ENCODE measurements around the gene ZBTB26.
"Not testable (repeated sequence)": the region's sequence is repeated elsewhere in the genome, so short reads cannot be mapped to it uniquely, and the experiment has no call there.

The ZBTB26 gene

DNA sequence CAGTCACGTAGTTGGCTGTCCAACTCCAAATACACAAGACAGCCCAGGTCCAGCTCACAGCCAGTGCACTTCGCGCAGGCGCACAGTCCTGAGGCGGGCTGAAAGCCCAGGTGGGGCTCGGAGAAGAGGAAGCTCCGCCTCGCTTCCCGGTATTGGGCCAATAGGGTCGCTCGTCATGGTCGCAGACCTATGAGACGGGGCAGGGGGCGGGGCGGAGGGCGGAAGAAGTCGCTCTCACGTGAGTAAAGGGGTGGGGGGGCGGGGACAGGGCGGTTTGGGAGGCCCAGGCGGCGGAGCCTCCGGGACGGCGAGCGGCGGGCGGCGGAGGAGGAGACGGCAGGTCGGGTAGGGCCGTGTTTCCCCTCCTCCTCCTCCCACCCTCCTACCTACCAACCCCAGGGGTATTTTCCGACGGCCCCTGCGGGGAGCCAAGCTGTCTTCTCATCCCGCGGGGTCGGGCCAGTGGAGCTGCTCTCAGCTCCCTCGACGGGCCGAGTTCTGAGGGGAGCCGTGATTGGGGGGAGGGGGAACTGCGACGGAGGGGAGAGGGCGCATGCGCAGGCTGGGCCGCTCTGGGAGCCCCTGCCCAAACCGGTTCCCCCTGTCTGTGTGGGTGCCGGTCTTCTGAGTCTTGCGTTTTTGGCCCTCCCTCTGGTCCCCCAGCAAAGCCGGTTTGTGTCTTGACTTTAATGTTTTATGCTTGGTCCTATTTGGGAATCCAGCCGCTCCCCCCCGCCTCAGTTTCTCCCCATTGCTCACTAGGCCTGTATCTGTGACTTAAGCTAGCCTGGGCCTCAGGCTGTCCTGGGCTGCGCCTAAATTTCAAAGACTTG is 9.7 kb upstream of the ZBTB26 start, which contains the start of gene RABGAP1:
Gene RABGAP1 (plus strand): TSS at position 272 of the 833 bp plus-strand sequence. CDS start 16,040 bp downstream, outside the sequence.
- Mint-ChIP-seq H3K36me3 (ENCODE audit: low read depth) (peaks cover 57% of the 10 kb centered on the region), H3K27me3 (no peaks in the 10 kb centered on the region), H3K27ac (peak within 1 kb of the TSS; percentile 93), H3K4me1 (ENCODE audit: low read depth) (peaks cover 40% of the 10 kb centered on the region), H3K4me3 (peak within 1 kb of the TSS; percentile 98), H3K9me3 (no peaks in the 10 kb centered on the region)
- DNase-seq, result peak; percentile 97

- Mint-ChIP-seq H3K9me3 (no peaks in the 10 kb centered on the region), H3K27me3 (no peaks in the 10 kb centered on the region), H3K4me3 (peak overlapping the region; percentile 98), H3K36me3 (ENCODE audit: low read depth) (peaks cover 57% of the 10 kb centered on the region), H3K4me1 (ENCODE audit: low read depth) (peaks cover 35% of the 10 kb centered on the region), H3K27ac (peak overlapping the region; percentile 86)
- no peak for DNase-seq
Measured at GRCh38 chr9:122940454-122940748, 9.1 kb upstream of the ZBTB26 start.

DNA sequence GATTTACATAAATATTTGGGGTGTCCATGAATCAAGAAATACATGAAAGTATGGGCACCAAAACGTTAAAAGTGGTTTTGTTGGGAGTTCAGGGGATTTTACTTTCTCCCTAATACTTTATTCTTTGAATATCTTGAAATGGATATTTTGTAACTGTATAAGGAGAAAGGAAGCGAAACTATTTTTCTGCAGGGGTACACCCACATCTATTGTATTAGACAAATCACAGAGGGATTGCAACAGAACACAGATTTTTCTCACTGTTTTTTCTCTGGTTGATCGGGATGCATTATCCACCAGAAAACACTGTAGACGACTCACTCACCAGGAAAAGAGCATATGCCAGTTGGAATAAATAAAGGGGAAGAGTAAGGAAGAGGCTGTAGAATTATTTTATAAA is 8.3 kb upstream of the ZBTB26 start:
- Mint-ChIP-seq H3K27ac (peak overlapping the region; percentile 47), H3K9me3 (no peaks in the 10 kb centered on the region), H3K27me3 (no peaks in the 10 kb centered on the region), H3K4me3 (no peak overlapping the region), H3K36me3 (ENCODE audit: low read depth) (peaks cover 54% of the 10 kb centered on the region), H3K4me1 (ENCODE audit: low read depth) (peaks cover 33% of the 10 kb centered on the region)
- DNase-seq, result no peak

- H3K36me3 Mint-ChIP-seq (ENCODE audit: low read depth), result peaks cover 59% of the 10 kb centered on the region
- H3K4me1 Mint-ChIP-seq (ENCODE audit: low read depth), result peaks cover 26% of the 10 kb centered on the region
- no peak overlapping the region for H3K4me3 Mint-ChIP-seq
- no peaks in the 10 kb centered on the region for H3K27me3 Mint-ChIP-seq
- no peak for DNase-seq
- no peaks in the 10 kb centered on the region for H3K9me3 Mint-ChIP-seq
- no peak overlapping the region for H3K27ac Mint-ChIP-seq
Measured at GRCh38 chr9:122936883-122937282, 5.6 kb upstream of the ZBTB26 start.

DNA sequence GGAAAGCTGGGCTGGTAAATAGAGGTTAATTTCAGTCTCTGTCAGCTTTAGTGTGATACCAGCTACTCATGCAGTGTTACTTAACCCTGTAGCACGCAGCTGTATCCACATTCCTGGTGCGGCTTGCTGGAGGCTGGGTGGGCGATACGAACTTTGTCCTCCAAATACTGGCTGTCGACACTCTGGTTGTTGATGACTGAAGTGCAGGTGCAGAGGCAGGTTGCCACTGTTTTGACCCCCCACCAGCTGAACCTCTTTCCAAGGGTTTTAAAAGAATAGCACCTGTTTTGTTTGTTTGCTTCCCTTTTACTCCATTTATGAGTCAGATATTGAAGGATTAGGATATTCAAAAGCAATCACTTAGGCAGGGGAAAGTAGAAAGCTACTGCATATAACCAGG is 5.2 kb upstream of the ZBTB26 start:
- Mint-ChIP-seq H3K4me3 (no peak overlapping the region), H3K27me3 (no peaks in the 10 kb centered on the region), H3K27ac (no peak overlapping the region), H3K36me3 (ENCODE audit: low read depth) (peaks cover 60% of the 10 kb centered on the region), H3K4me1 (ENCODE audit: low read depth) (peaks cover 22% of the 10 kb centered on the region), H3K9me3 (no peaks in the 10 kb centered on the region)
- no peak for DNase-seq

DNA sequence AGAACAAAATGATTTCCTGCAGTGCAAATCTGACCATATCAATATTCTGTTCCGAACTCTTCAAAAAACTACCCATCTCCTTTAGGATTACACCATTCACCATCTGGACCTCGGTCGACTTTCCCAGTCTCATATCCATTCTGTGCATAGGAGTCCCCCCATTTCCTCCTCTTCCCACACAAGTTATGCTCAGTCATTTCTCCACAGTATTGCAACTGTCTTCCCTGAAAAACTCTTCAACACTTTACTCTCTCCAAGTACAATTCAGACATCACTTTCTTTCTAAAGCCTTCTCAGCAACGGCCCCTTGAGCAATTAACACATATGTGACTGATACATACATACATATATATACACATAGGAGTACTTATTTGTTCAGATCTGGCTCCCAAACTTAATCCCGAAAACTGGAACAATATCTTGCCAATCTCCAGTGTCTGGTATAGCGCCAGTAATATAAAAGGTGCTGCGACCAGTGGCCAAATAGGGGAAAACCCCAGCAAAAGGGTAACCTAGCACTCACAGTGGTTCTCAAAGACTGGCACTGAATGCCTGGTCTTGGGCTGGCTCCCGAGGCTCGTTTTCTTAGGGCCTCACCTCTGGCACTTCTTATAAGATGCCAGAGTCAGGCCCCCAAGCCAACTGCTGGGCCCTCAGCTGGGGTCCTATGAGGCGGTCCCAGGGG is 629 bp downstream of the ZBTB26 start:
- Mint-ChIP-seq H3K4me1 (ENCODE audit: low read depth) (peaks cover 12% of the 10 kb centered on the region), H3K4me3 (no peak overlapping the region), H3K9me3 (no peaks in the 10 kb centered on the region), H3K27ac (no peak overlapping the region), H3K36me3 (ENCODE audit: low read depth) (peaks cover 21% of the 10 kb centered on the region), H3K27me3 (no peaks in the 10 kb centered on the region)
- no peak for DNase-seq

GRCh38 chr9:122929796-122930354 is 1.4 kb downstream of the ZBTB26 start:
- peaks cover 18% of the 10 kb centered on the region for H3K36me3 Mint-ChIP-seq (ENCODE audit: low read depth)
- H3K4me3 Mint-ChIP-seq, result no peak overlapping the region
- DNase-seq, result no peak
- H3K9me3 Mint-ChIP-seq, result no peaks in the 10 kb centered on the region
- H3K27me3 Mint-ChIP-seq, result no peaks in the 10 kb centered on the region
- peaks cover 10% of the 10 kb centered on the region for H3K4me1 Mint-ChIP-seq (ENCODE audit: low read depth)
- no peak overlapping the region for H3K27ac Mint-ChIP-seq

GRCh38 chr9:122923947-122924346 is 7.4 kb downstream of the ZBTB26 start:
- no peak for DNase-seq
- Mint-ChIP-seq H3K27ac (peak overlapping the region; percentile 3), H3K4me3 (no peak overlapping the region), H3K9me3 (no peaks in the 10 kb centered on the region), H3K27me3 (no peaks in the 10 kb centered on the region), H3K36me3 (ENCODE audit: low read depth) (peaks cover 41% of the 10 kb centered on the region), H3K4me1 (ENCODE audit: low read depth) (peaks cover 4% of the 10 kb centered on the region)

- DNase-seq, result no peak
- no peaks in the 10 kb centered on the region for H3K27me3 Mint-ChIP-seq
- peaks cover 4% of the 10 kb centered on the region for H3K4me1 Mint-ChIP-seq (ENCODE audit: low read depth)
- H3K4me3 Mint-ChIP-seq, result no peak overlapping the region
- H3K27ac Mint-ChIP-seq, result no peak overlapping the region
- H3K9me3 Mint-ChIP-seq, result no peaks in the 10 kb centered on the region
- H3K36me3 Mint-ChIP-seq (ENCODE audit: low read depth), result peaks cover 51% of the 10 kb centered on the region
Measured at GRCh38 chr9:122922713-122923112, 8.6 kb downstream of the ZBTB26 start.

DNA sequence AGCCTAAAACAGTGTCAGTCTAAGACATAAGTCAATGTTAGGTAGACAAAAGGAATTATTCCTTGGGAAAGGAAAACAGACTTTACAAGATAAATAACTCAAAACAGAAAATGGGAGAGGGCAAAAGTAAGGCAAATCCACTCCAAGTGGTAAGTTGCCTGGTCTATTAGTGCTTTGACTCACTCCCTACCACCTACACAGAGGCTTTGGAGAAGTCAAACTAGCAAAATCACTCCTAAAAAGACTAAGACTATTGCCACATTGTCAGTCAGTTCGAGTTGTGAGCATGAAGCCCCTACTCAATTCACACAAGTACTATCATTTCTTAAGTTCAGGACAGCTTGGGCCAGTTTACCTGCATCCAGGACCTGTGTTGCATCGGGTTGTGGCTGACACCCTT is 13.0 kb downstream of the ZBTB26 start:
- Mint-ChIP-seq H3K36me3 (ENCODE audit: low read depth) (peaks cover 48% of the 10 kb centered on the region), H3K4me3 (no peak overlapping the region), H3K9me3 (no peaks in the 10 kb centered on the region), H3K27ac (no peak overlapping the region), H3K27me3 (no peaks in the 10 kb centered on the region), H3K4me1 (ENCODE audit: low read depth) (peaks cover 5% of the 10 kb centered on the region)
- no peak for DNase-seq

- Mint-ChIP-seq H3K4me3 (peak within 1 kb of the TSS; percentile 98), H3K27ac (peak within 1 kb of the TSS; percentile 99), H3K27me3 (no peaks in the 10 kb centered on the region), H3K9me3 (no peaks in the 10 kb centered on the region), H3K36me3 (ENCODE audit: low read depth) (peaks cover 54% of the 10 kb centered on the region), H3K4me1 (ENCODE audit: low read depth) (peaks cover 37% of the 10 kb centered on the region)
- DNase-seq, result peak; percentile 82
Measured at GRCh38 chr9:122912964-122913673, 18.2 kb downstream of the ZBTB26 start, which contains the start of gene ZBTB6. Gene ZBTB6 (minus strand): TSS chr9:122913323. CDS start chr9:122912072, 1,251 bp downstream.

DNA sequence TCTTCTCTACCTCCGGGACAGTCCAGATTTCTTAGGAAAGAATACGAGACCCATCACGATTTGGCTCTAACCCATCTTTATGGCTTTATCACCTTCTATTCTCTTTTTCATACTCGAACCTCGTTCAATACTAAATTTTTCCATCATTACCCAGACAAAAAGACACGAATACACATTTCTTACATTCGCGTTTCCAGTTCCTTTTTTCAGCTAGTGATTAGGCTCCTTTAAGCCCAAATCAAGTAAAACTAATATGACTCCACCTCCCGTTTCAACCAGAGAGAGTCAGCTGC is 18.7 kb downstream of the ZBTB26 start:
- Mint-ChIP-seq H3K36me3 (ENCODE audit: low read depth) (peaks cover 56% of the 10 kb centered on the region), H3K27me3 (no peaks in the 10 kb centered on the region), H3K27ac (peak overlapping the region; percentile 99), H3K9me3 (no peaks in the 10 kb centered on the region), H3K4me3 (peak overlapping the region; percentile 98), H3K4me1 (ENCODE audit: low read depth) (peaks cover 37% of the 10 kb centered on the region)
- no peak for DNase-seq

DNA sequence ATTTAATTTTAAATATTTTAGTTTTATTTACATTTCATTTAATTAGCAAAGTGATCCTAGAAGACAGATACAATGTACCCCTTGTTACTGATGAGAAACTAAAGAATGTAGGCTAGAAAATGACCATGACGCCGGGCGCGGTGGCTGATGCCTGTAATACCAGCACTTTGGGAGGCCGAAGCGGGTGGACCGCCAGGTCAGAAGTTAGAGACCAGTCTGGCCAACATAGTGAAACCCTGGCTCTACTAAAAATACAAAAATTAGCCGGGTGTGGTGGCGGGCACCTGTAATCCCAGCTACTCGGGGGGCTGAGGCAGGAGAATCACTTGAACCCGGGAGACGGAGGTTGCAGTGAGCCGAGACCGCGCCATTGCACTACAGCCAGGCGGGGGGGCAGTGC is 25.2 kb downstream of the ZBTB26 start:
- H3K9me3 Mint-ChIP-seq, H3K27me3 Mint-ChIP-seq, H3K4me3 Mint-ChIP-seq, H3K27ac Mint-ChIP-seq, DNase-seq: not testable (repeated sequence)
- H3K4me1 Mint-ChIP-seq (ENCODE audit: low read depth), result peaks cover 31% of the 10 kb centered on the region
- peaks cover 55% of the 10 kb centered on the region for H3K36me3 Mint-ChIP-seq (ENCODE audit: low read depth)

DNA sequence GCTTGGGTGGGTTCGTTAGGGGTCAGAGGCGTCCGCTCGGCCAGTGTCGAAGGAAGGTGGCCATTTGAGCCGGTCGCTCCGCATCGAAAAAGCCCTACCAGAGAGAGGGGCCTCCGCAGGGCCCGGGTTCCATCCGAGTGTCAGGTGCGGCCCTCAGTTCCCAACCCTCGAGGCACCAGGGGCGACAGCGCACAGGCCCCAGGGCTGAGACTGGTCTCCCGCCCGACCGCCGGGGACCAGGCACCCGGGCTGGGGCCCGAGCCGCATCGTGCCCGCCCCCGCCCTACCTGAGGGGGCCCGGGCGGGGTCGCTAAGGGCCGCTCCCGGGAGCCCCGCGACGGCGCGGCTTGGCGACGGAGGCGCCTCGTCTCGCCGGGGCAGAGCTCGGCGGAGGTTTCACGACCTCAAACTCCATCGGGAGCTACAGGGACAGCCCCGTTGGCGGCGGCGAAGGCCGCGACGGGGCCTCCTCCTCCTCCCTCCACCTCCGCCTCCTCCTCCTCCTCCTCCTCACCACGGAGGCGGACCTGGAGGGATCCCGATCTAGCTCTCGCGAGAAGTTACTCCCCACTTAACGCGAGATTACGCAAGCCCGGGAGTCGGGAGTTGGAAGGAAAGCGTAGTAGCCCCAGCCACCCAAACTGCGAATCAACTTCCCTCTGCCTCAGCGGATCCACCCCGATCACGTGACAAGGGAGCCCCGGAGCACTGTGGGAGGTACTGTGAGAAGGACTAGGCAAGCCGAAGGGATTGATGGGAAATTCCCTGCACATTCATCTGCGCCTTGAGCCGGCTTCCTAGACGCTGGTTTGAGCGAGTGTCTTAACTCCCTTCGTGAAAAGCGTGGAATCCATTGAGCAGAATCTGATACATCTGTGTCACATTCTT is 26.2 kb downstream of the ZBTB26 start, which contains the start of gene RC3H2:
Gene RC3H2 (minus strand): TSS at position 537 of the 888 bp plus-strand sequence. CDS start 7,850 bp downstream, outside the sequence.
- Mint-ChIP-seq H3K27me3 (no peaks in the 10 kb centered on the region), H3K4me3 (peak within 1 kb of the TSS; percentile 95), H3K27ac (peak within 1 kb of the TSS; percentile 96), H3K4me1 (ENCODE audit: low read depth) (peaks cover 27% of the 10 kb centered on the region), H3K9me3 (no peaks in the 10 kb centered on the region), H3K36me3 (ENCODE audit: low read depth) (peaks cover 45% of the 10 kb centered on the region)
- DNase-seq, result peak; percentile 95

Data from activated T-cell treated with anti-CD3 and anti-CD28 coated beads, Interleukin-2, amount 50 U/mL, for 24 hours (primary cell).